Measurements from ENCODE around the gene PDLIM5.
"Not testable (repeated sequence)": the region's sequence is repeated elsewhere in the genome, so short reads cannot be mapped to it uniquely, and the experiment has no call there.

Gene PDLIM5

GRCh38 chr4:94497690-94498089, 45.9 kb downstream of the PDLIM5 start:
- DNase-seq (ENCODE audit: low spot score), result no peak

GRCh38 chr4:94498502-94498901, 46.8 kb downstream of the PDLIM5 start:
- no peak for DNase-seq (ENCODE audit: low spot score)

DNA sequence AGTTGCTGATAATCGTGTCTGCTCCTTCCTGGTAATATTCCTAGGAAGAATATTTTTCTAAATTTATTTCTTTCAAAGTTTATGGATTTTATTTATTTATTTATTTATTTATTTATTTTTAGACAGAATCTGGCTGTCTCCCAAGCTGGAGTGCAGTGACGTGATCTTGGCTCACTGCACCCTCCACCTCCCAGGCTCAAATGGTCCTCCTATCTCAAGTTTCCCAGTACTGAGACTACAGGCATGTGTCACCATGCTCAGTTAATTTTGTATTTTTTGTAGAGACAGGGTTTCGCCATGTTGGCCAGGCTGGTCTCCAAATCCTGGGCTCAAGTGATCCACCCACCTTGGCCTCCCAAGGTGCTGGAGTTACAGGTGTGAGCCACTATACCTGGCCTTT, 48.9 kb downstream of the PDLIM5 start:
- no peak for DNase-seq (ENCODE audit: low spot score)

DNA sequence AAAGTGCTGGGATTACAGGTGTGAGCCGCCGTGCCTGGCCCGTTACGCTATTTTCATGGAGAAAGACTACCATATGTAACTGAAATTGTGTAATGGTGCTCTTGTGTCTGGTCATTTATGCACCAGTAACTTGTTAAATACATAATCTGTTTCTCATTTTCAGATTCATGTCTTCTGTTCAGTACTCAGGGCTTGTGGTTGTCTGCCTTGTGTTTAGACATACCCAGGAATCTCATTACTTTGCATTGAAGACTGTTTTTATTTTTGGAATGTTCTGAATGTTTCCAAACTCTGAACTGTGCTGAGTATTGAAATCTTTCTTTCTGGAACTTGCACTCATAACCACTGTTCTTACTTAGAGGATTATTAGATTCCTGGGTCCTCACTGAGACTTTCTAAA, 52.8 kb downstream of the PDLIM5 start:
- no peak for DNase-seq (ENCODE audit: low spot score)

DNA sequence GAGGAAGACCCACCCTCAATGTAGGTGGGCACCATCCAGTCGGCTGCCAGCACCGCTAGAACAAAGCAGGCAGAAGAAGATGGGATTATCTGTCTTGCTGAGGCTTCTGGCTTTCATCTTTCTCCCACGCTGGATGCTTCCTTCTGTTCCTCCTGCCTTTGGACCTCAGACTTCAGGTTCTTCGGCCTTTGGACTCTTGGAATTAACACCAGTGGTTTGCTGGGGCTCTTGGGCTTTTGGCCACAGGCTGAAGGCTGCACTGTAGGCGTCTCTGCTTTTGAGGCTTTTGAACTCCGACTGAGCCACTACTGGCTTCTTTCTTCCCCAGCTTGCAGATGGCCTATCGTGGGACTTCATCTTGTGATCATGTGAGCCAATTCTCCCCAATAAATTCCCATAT, 55.1 kb downstream of the PDLIM5 start:
- no peak for DNase-seq (ENCODE audit: low spot score)

- no peak for DNase-seq (ENCODE audit: low spot score)
These were observed 55.5 kb downstream of the PDLIM5 start for GRCh38 chr4:94507281-94507680.

DNA sequence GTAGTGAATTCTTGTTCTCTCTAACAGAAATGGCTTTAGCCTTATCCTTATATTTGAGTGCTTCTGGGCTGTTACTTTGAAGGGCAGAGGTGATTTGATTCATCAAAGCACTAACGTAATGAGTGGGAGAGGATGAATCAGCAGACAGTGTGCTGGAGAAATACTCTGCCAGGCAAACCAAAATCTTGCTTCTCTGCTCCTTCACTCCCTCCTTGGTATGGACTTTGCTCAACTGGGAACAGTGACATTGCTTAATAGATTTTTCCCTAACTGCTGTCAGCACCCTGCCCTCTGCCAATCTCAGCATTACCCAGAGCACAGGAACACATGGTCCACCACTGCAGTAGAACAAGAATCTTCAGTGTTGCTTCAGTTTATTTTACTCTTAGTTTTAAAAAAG, 56.0 kb downstream of the PDLIM5 start:
- no peak for DNase-seq (ENCODE audit: low spot score)

DNA sequence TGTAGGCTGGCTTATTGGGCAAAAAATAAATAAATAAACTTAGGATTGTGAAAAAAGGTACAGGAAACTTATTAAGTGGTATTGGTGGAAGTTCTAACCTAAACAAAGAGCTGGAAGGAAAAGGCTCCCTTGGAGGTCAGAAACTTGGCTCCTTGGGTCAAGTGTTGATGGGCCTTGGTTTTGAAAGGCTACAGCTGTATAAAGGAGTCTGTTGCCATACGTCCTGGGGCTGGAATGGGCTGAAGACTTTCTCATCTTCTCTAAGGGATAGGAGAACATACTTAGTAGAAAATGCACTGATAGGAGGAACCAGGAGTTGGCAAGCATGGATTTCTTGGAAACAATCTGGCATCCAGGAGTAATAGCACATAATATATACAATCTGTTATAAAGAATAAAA, 56.6 kb downstream of the PDLIM5 start:
- DNase-seq (ENCODE audit: low spot score), result no peak

- no peak for DNase-seq (ENCODE audit: low spot score)
These were observed 57.1 kb downstream of the PDLIM5 start for GRCh38 chr4:94508806-94509205.

DNA sequence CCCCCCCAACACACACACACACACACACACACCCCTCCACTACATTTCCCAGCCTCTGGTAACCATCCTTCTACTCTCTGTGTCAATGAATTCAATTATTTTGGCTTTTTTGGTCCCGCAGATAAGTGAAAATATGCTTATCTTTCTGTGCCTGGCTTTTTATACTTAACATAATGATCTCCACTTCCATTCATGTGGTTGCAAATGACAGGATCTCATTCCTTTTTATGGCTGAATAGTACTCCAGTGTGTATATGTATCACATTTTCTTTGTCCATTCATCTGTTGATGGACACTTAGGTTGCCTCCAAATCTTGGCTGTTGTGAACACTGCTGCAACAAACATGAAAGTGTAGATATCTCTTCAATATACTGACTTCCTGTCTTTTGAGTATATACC, 59.8 kb downstream of the PDLIM5 start:
- no peak for DNase-seq (ENCODE audit: low spot score)

GRCh38 chr4:94513532-94513931, 61.8 kb downstream of the PDLIM5 start:
- not testable (repeated sequence) for DNase-seq (ENCODE audit: low spot score)

- DNase-seq (ENCODE audit: low spot score), result no peak
These were observed 63.6 kb downstream of the PDLIM5 start for GRCh38 chr4:94515365-94515764.

- DNase-seq (ENCODE audit: low spot score), result no peak
These were observed 64.3 kb downstream of the PDLIM5 start for GRCh38 chr4:94516067-94516466.

DNA sequence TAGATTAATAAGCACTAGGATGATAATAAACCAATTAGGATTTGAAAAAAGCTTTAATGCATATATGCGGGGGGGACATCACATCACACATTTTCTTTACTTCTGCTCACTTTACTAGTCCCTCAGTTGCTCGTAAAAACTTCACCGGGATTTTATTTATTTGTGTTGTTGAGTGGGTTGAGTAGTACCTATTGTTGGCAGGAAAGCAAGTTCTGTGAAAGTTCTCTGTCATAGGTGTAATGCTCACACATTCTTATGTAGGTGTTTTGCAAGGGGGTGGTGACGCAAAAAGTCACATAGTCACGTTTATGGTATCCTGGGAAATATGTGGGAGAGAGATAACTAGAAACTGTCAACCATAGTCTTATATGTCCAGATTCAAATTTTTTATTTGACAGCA, 65.3 kb downstream of the PDLIM5 start:
- DNase-seq (ENCODE audit: low spot score), result no peak

GRCh38 chr4:94517492-94517891, 65.8 kb downstream of the PDLIM5 start:
- DNase-seq (ENCODE audit: low spot score), result no peak

- no peak for DNase-seq (ENCODE audit: low spot score)
These were observed 67.3 kb downstream of the PDLIM5 start for GRCh38 chr4:94519019-94519418.

DNA sequence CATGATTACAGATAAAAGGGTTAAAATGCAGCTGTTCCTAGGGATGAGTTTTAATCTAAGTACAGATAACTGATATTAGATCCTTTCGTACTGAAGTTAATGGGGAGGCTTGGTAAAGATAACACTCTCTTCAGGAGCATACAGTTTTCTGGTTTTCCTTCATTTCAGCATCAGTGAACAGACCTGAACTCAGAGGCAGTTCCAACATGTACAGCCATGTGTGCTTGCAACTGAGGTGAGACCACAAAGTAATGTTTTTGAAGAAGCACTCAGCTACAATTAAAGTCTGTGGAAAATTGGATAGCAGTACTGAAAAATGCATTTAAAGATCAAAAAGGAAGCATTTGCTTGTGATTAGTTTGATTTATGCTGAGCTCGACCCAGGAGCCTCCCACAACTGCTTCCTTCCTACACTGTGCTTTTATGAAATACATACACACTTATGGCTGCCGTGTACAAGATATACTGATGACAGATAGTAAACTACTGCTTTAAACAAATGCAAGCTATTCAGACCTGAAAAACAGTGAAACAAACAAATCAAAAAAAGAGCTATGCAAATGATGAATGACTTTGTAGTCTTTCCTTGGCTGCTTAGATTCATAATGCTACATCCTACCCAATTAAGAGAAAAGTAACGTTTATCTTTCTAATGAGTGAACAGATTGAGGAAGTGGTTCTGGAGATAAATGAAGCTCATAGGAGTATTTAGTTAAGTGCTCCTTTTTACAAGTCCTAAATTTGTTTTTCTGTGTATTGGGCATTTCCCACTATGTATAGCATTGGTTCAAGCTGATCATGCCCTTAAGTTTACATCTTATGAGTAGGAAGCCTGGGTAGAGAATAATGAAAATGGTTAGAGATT, 68.4 kb downstream of the PDLIM5 start:
- no peak for DNase-seq (ENCODE audit: low spot score)

- DNase-seq (ENCODE audit: low spot score), result no peak
These were observed 71.4 kb downstream of the PDLIM5 start for GRCh38 chr4:94523033-94523580.

GRCh38 chr4:94523617-94524016, 71.9 kb downstream of the PDLIM5 start:
- no peak for DNase-seq (ENCODE audit: low spot score)

DNA sequence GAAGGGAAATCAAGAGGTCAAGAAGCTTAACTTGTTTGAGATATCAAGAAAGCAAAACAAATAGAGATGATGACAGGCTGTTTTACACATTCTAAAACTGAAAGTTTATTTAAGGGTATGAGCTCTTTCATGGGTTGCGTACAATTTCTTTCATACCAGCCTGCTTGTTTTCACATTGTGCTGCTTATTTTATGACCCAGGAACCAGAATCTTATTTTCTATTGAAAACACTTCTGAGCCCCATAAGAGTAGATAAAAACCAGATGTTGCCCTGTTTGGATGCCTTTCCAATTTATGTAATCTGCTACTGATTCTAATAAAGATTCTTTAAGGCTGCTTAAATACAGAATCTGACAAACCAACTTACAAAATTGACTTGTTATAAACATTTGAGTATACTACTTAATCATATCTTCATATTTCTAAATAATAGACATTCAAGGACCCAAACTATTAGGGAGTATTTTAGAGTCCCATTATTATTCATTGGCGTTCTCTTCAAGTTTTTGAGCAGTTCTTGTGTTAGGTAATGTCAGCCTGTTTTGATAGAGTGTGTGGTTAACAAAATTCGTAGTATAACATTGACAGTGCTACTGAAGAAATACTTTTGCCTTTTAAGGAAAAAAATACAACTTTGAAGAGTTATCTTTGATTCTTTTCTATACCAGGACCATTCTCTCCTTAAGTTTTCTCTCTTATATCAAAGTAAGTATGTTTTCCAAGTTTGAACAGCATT, 74.4 kb downstream of the PDLIM5 start:
- DNase-seq (ENCODE audit: low spot score), result no peak

GRCh38 chr4:94527556-94528233, 76.0 kb downstream of the PDLIM5 start:
- no peak for DNase-seq (ENCODE audit: low spot score)

DNA sequence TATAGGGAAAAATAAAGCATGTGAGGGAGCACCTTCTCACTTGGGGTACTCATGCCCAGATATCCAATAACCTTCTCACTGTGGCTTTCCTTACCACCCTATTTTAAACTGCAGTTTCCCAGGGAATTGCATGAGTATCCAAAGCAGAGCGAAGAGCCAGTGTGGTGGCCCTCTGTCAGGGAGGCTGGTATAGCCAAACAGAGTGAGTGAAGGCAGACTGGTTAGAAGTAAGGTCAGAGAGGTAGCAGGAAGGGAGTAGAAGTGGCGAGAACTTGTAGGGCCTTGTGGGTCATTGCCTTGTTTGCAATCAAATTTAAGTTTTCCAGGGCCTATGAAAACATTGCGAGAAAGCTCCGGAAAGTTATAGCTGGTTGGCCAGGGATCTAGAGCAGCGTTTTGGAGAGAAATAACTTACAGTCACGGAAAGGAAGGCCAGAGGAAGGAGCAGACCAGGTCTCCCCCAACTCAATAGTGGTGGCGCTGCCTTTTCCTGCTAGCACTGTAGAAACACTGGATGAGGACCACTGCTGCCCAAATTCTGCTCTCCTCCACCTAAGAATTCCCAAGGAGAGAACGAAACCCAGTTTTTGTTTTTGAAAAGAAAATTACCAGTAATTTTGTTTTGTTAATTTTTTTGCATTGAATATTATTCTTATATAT, 77.2 kb downstream of the PDLIM5 start:
- no peak for DNase-seq (ENCODE audit: low spot score)

All from left forelimb (tissue), 1 donor.